ENCODE data around the gene ARMC3. TPM values are rescaled to one million over a fixed set of nuclear protein-coding genes. Genes with fewer than 3 reads are reported as not detected.
"Not testable (repeated sequence)": the region's sequence is repeated elsewhere in the genome, so short reads cannot be mapped to it uniquely, and the experiment has no call there.

Gene ARMC3
- total and polyA plus RNA-seq, 12 donors = 0.17 TPM; not detected in 11

GRCh38 chr10:23063045-23063972 is 135.5 kb downstream of the ARMC3 start:
- TF ChIP-seq CTCF (IDR thresholded peaks at IDR 0.05) (no peak), POLR2A (IDR thresholded peaks at IDR 0.05) (no peak)
- intact Hi-C loops (cut with DNase I) = loop anchor here in 1 of 2 donors (10.0 kb wide), 2 partner anchors 629 to 1049 kb away; no protein-coding TSS in a partner anchor
- WGBS, 4 donors = 49 to 62% (median 55%) methylated on average over 20 of the region's 20 CpGs
- Histone ChIP-seq H3K4me1 (replicated peaks in 1 of 2) (no peaks in the 10 kb centered on the region), H3K27me3 (no peaks in the 10 kb centered on the region), H3K9me3 (replicated peaks in 1 of 3) (no peaks in the 10 kb centered on the region), H3K4me3 (no peak overlapping the region), H3K36me3 (replicated peaks in 1 of 2) (no peaks in the 10 kb centered on the region), H3K27ac (no peak overlapping the region)
- no peak for DNase-seq

- H3K9me3 ChIP-seq (replicated peaks in 1 of 3) = no peaks in the 10 kb centered on the region
- H3K36me3 ChIP-seq (replicated peaks in 1 of 2) = no peaks in the 10 kb centered on the region
- no peaks in the 10 kb centered on the region for H3K4me1 ChIP-seq (replicated peaks in 1 of 2)
- no peak for TF ChIP-seq POLR2A (IDR thresholded peaks at IDR 0.05)
- TF ChIP-seq CTCF (IDR thresholded peaks at IDR 0.05) = no peak
- no peak overlapping the region for H3K27ac ChIP-seq
- intact Hi-C loops (cut with DNase I) = loop anchor here in 1 of 2 donors (10.0 kb wide), 2 partner anchors 629 to 1049 kb away; no protein-coding TSS in a partner anchor
- 89 to 91% (median 89%) methylated on average over 19 to 20 of the region's 20 CpGs for WGBS, 4 donors
- no peak for DNase-seq
- no peaks in the 10 kb centered on the region for H3K27me3 ChIP-seq
- no peak overlapping the region for H3K4me3 ChIP-seq
Observed at GRCh38 chr10:23063973-23064812, 136.3 kb downstream of the ARMC3 start.

GRCh38 chr10:23064813-23065114 is 136.9 kb downstream of the ARMC3 start:
- not testable (repeated sequence) for H3K4me1 ChIP-seq (replicated peaks in 1 of 2); H3K27me3 ChIP-seq; DNase-seq; H3K27ac ChIP-seq; H3K9me3 ChIP-seq (replicated peaks in 1 of 3); H3K4me3 ChIP-seq; H3K36me3 ChIP-seq (replicated peaks in 1 of 2)
- intact Hi-C loops (cut with DNase I) = loop anchor here in 1 of 2 donors (10.0 kb wide), 2 partner anchors 630 to 1050 kb away; no protein-coding TSS in a partner anchor
- 94 to 100% (median 98%) methylated on average over 2 of the region's 2 CpGs for WGBS, 4 donors

- H3K27ac ChIP-seq = peak overlapping the region in 1 of 5 donors; percentile 15
- no peaks in the 10 kb centered on the region for H3K9me3 ChIP-seq (replicated peaks in 1 of 3)
- DNase-seq = peak; percentile 69 to 90 (median 88)
- H3K36me3 ChIP-seq (replicated peaks in 1 of 2) = no peaks in the 10 kb centered on the region
- H3K27me3 ChIP-seq = no peaks in the 10 kb centered on the region
- intact Hi-C loops (cut with DNase I) = loop anchor here in 1 of 2 donors (10.0 kb wide), 2 partner anchors 631 to 1051 kb away; no protein-coding TSS in a partner anchor
- WGBS, 4 donors = 44 to 54% (median 48%) methylated on average over 11 of the region's 11 CpGs
- no peak for TF ChIP-seq POLR2A (IDR thresholded peaks at IDR 0.05)
- no peak for TF ChIP-seq CTCF (IDR thresholded peaks at IDR 0.05)
- no peaks in the 10 kb centered on the region for H3K4me1 ChIP-seq (replicated peaks in 1 of 2)
- H3K4me3 ChIP-seq = no peak overlapping the region
Observed at GRCh38 chr10:23065181-23065948, 137.5 kb downstream of the ARMC3 start.

Measured in adrenal gland (tissue), 12 donors.